Measurements from ENCODE around the gene SGK1. TPM values are rescaled to one million over a fixed set of nuclear protein-coding genes. Genes with fewer than 3 reads are reported as not detected.
A peak's percentile ranks its signal among the peaks of the same experiment; 100 is the strongest.

The SGK1 gene
- polyA plus RNA-seq, 1 donor from 2014 or later: 10.3 TPM

DNA sequence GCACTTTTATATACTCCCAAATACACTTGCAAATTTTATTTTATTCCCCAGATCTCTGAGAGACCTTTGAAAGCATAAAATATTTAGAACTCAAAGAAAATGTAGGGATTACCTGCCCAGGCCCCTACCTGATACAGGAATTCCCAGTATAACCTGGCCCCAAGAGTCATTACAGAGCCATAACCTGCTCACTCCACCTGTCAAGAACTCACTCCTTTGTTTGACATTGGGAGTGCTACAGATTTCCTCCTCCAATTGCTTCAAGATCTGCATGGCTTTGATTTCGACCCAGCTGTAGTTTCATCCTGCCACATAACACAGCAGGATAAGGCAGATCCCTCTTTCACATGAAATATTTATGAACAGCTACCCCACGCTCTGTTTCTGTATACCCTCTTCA is 169.3 kb downstream of the SGK1 start:
- H3K27ac ChIP-seq (ENCODE audit: low read length): peak overlapping the region; percentile 25

DNA sequence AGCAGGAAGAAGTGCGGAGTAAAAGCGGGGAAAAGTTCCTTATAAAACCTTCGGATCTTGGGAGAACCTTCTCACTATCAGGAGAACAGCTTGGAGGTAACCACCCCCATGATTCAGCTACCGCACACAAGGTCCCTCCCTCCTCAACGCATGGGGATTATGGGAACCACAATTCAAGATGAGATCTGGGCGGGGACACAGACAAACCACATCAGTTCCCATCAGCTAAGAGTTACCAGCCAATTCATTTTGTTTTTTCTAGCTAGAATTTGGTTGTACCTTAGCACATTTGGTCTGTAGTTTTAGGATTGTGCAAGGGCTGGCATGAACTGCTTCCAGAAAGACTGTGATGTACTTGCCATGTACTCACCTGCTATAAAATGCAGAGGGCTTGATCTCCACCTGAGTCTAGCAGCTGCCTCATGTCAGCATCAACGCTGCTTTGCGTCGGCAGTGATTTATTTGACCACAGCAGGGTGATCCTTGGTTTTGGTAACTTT is 170.8 kb downstream of the SGK1 start:
- no peaks in the 10 kb centered on the region for H3K9me3 ChIP-seq (ENCODE audit: low read length)
- H3K27me3 ChIP-seq (ENCODE audit: insufficient read depth, low read depth, low read length): no peaks in the 10 kb centered on the region
- H3K27ac ChIP-seq (ENCODE audit: low read length): no peak overlapping the region
- no peak overlapping the region for H3K4me2 ChIP-seq (ENCODE audit: low read length)
- H2AFZ ChIP-seq (ENCODE audit: low read depth, low read length): no peak overlapping the region
- no peak overlapping the region for H3K4me3 ChIP-seq (ENCODE audit: low read length)
- no peak overlapping the region for H3K9ac ChIP-seq (ENCODE audit: low read length)
- no peaks in the 10 kb centered on the region for H3K79me2 ChIP-seq (replicated peaks; ENCODE audit: insufficient read depth, low read length)
- H3F3A ChIP-seq (ENCODE audit: insufficient read depth, low read length, poor library complexity, severe bottlenecking): no peaks in the 10 kb centered on the region
- H4K20me1 ChIP-seq (ENCODE audit: insufficient read depth): no peaks in the 10 kb centered on the region
- no peaks in the 10 kb centered on the region for H3K9me2 ChIP-seq (ENCODE audit: insufficient read depth, low read length)
- H3K36me3 ChIP-seq (ENCODE audit: insufficient read depth, low read length): no peaks in the 10 kb centered on the region
- TF ChIP-seq TAF1 (IDR thresholded peaks at IDR 0.05; ENCODE audit: low read depth) (no peak), EP300 (conservative IDR thresholded peaks at IDR 0.05; ENCODE audit: poor library complexity, severe bottlenecking) (no peak), SMC3 (conservative IDR thresholded peaks at IDR 0.05; ENCODE audit: poor library complexity) (no peak), EZH2 (IDR thresholded peaks at IDR 0.05; ENCODE audit: borderline replicate concordance, insufficient read depth, low read length, poor library complexity, severe bottlenecking) (no peak), POLR2AphosphoS5 (IDR thresholded peaks at IDR 0.05) (no peak)
- TF ChIP-seq, protein P1, sequence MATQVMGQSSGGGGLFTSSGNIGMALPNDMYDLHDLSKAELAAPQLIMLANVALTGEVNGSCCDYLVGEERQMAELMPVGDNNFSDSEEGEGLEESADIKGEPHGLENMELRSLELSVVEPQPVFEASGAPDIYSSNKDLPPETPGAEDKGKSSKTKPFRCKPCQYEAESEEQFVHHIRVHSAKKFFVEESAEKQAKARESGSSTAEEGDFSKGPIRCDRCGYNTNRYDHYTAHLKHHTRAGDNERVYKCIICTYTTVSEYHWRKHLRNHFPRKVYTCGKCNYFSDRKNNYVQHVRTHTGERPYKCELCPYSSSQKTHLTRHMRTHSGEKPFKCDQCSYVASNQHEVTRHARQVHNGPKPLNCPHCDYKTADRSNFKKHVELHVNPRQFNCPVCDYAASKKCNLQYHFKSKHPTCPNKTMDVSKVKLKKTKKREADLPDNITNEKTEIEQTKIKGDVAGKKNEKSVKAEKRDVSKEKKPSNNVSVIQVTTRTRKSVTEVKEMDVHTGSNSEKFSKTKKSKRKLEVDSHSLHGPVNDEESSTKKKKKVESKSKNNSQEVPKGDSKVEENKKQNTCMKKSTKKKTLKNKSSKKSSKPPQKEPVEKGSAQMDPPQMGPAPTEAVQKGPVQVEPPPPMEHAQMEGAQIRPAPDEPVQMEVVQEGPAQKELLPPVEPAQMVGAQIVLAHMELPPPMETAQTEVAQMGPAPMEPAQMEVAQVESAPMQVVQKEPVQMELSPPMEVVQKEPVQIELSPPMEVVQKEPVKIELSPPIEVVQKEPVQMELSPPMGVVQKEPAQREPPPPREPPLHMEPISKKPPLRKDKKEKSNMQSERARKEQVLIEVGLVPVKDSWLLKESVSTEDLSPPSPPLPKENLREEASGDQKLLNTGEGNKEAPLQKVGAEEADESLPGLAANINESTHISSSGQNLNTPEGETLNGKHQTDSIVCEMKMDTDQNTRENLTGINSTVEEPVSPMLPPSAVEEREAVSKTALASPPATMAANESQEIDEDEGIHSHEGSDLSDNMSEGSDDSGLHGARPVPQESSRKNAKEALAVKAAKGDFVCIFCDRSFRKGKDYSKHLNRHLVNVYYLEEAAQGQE (IDR thresholded peaks at IDR 0.05; ENCODE audit: borderline replicate concordance): no peak
- TF ChIP-seq, protein P2, sequence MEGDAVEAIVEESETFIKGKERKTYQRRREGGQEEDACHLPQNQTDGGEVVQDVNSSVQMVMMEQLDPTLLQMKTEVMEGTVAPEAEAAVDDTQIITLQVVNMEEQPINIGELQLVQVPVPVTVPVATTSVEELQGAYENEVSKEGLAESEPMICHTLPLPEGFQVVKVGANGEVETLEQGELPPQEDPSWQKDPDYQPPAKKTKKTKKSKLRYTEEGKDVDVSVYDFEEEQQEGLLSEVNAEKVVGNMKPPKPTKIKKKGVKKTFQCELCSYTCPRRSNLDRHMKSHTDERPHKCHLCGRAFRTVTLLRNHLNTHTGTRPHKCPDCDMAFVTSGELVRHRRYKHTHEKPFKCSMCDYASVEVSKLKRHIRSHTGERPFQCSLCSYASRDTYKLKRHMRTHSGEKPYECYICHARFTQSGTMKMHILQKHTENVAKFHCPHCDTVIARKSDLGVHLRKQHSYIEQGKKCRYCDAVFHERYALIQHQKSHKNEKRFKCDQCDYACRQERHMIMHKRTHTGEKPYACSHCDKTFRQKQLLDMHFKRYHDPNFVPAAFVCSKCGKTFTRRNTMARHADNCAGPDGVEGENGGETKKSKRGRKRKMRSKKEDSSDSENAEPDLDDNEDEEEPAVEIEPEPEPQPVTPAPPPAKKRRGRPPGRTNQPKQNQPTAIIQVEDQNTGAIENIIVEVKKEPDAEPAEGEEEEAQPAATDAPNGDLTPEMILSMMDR (IDR thresholded peaks at IDR 0.05; ENCODE audit: poor library complexity, severe bottlenecking): no peak

More for the DNA sequence above, 169.3 kb downstream of the SGK1 start:
- no peaks in the 10 kb centered on the region for H3K9me3 ChIP-seq (ENCODE audit: low read length)
- no peaks in the 10 kb centered on the region for H3K79me2 ChIP-seq (replicated peaks; ENCODE audit: insufficient read depth, low read length)
- peak overlapping the region; percentile 13 for H3K4me2 ChIP-seq (ENCODE audit: low read length)
- no peaks in the 10 kb centered on the region for H3K27me3 ChIP-seq (ENCODE audit: insufficient read depth, low read depth, low read length)
- TF ChIP-seq POLR2AphosphoS5 (IDR thresholded peaks at IDR 0.05) (peak; percentile 14), MXI1 (conservative IDR thresholded peaks at IDR 0.05; ENCODE audit: poor library complexity, severe bottlenecking) (no peak), TAF1 (IDR thresholded peaks at IDR 0.05; ENCODE audit: low read depth) (no peak), EP300 (conservative IDR thresholded peaks at IDR 0.05; ENCODE audit: poor library complexity, severe bottlenecking) (peak; percentile 37)
- TF ChIP-seq, protein P2 (IDR thresholded peaks at IDR 0.05; ENCODE audit: poor library complexity, severe bottlenecking): no peak
- TF ChIP-seq, protein P1 (IDR thresholded peaks at IDR 0.05; ENCODE audit: borderline replicate concordance): no peak
- no peaks in the 10 kb centered on the region for H3F3A ChIP-seq (ENCODE audit: insufficient read depth, low read length, poor library complexity, severe bottlenecking)
- H4K20me1 ChIP-seq (ENCODE audit: insufficient read depth): no peaks in the 10 kb centered on the region
- H3K9me2 ChIP-seq (ENCODE audit: insufficient read depth, low read length): no peaks in the 10 kb centered on the region
- no peaks in the 10 kb centered on the region for H3K36me3 ChIP-seq (ENCODE audit: insufficient read depth, low read length)
- H2AFZ ChIP-seq (ENCODE audit: low read depth, low read length): no peak overlapping the region
- no peak overlapping the region for H3K9ac ChIP-seq (ENCODE audit: low read length)
- H3K4me3 ChIP-seq (ENCODE audit: low read length): peak overlapping the region; percentile 24
